A549 (cell line): ENCODE measurements around the gene GAPDHS. TPM values are rescaled to one million over a fixed set of nuclear protein-coding genes. Genes with fewer than 3 reads are reported as not detected.

Source experiments
- ATAC-seq, 2 experiments: fragments of 200-7000 bp in 1 of 2; fragments of >200 bp in 1 of 2; cut with Nextera tagmentation in 1 of 2; cut with Tn5 transposase in 1 of 2; 3 replicates each; pipeline versions ENCODE4 v1.8.0 to v1.9.1; 2018 to 2020; ENCODE audit warnings: mild to moderate bottlenecking in 1 of 2, moderate library complexity in 1 of 2
- CTCF ChIA-PET: fragments of 300-600 bp; sonication (Branson Sonifier 250); formaldehyde crosslinking; extraction: SDS; loops from one replicate; lab custom pipeline; 2021; ENCODE audit warnings: antibody characterized with exemption, inconsistent platforms; lab: Yijun Ruan, JAX
- POLR2A ChIA-PET: fragments of 350-600 bp; formaldehyde crosslinking; extraction: SDS; loops from one replicate; lab custom pipeline; 2021; ENCODE audit warnings: antibody characterized with exemption, inconsistent platforms; lab: Yijun Ruan, JAX
- DNase-seq, 2 experiments: peaks; one replicate each; pipeline versions ENCODE4 v3.0.0 to v3.0.0-alpha.2; 2011 to 2016; ENCODE audit warnings: low read depth in 1 of 2, low spot score in 1 of 2
- FAIRE-seq: peaks from 2 replicates; lab custom pipeline; 2011; peaks lifted over from hg19 to GRCh38; lab: Jason Lieb, UNC
- H3K27ac ChIP-seq, 2 experiments: fragments of >200 bp; sonication (Bioruptor Twin); formaldehyde crosslinking; 3 replicates each; pipeline ENCODE4 v1.5.1; 2016 to 2017
- H3K4me1 ChIP-seq: fragments of >200 bp; sonication (Bioruptor Twin); formaldehyde crosslinking; 3 replicates; pipeline ENCODE4 v1.6.1; 2016
- H3K4me2 ChIP-seq: fragments of >200 bp; sonication (Bioruptor Twin); formaldehyde crosslinking; 3 replicates; pipeline ENCODE4 v1.6.1; 2016
- H3K4me3 ChIP-seq: fragments of >200 bp; sonication (Bioruptor Twin); formaldehyde crosslinking; 3 replicates; pipeline ENCODE4 v1.5.1; 2016
- H3K9me3 ChIP-seq: fragments of >200 bp; sonication (Bioruptor Twin); formaldehyde crosslinking; 3 replicates; pipeline ENCODE4 v1.6.1; 2016
- ATOH8 ChIP-seq: fragments of 250-450 bp; sonication (Bioruptor Pico); IDR thresholded peaks from 2 replicates; pipeline ENCODE4 v1.5.0; 2020; ENCODE audit warnings: low read depth, mild to moderate bottlenecking, moderate library complexity
- BCL3 ChIP-seq: fragments of >200 bp; sonication (Bioruptor Twin); formaldehyde crosslinking; IDR thresholded peaks from 3 replicates; pipeline ENCODE4 v1.6.1; 2016
- CEBPB ChIP-seq, 2 experiments: fragments of >200 bp in 1 of 2; sonication (Bioruptor Twin) in 1 of 2; formaldehyde crosslinking in 1 of 2; IDR thresholded peaks; 2 replicates each; pipeline ENCODE4 v1.6.1; 2012 to 2016
- CHD4 ChIP-seq: fragments of 200-600 bp; sonication (generic); IDR thresholded peaks from 2 replicates; pipeline ENCODE4 v1.6.1; 2016; ENCODE audit warnings: antibody characterized with exemption, mild to moderate bottlenecking, borderline replicate concordance
- CTCF ChIP-seq: fragments of >200 bp; sonication (Bioruptor Twin); formaldehyde crosslinking; IDR thresholded peaks from 3 replicates; pipeline ENCODE4 v1.5.1; 2016
- E2F6 ChIP-seq: IDR thresholded peaks from 2 replicates; pipeline ENCODE4 v1.6.1; 2012; ENCODE audit warnings: low read depth, borderline replicate concordance
- EHMT2 ChIP-seq: fragments of 200-600 bp; sonication (generic); IDR thresholded peaks from 2 replicates; pipeline ENCODE4 v1.6.1; 2016; ENCODE audit warnings: antibody characterized with exemption, low read depth, mild to moderate bottlenecking, moderate library complexity
- ELK1 ChIP-seq: fragments of 150-350 bp; IDR thresholded peaks from 2 replicates; pipeline ENCODE4 v1.6.1; 2014; ENCODE audit warnings: low read depth, mild to moderate bottlenecking, low read length
- EP300 ChIP-seq, 2 experiments: fragments of >200 bp; sonication (Bioruptor Twin); formaldehyde crosslinking; IDR thresholded peaks; 2 replicates in 1 of 2; 3 replicates in 1 of 2; pipeline ENCODE4 v1.6.1; 2016 to 2017
- GATA3 ChIP-seq: IDR thresholded peaks from 2 replicates; pipeline ENCODE4 v1.6.1; 2012; ENCODE audit warnings: borderline replicate concordance
- HES2 ChIP-seq: fragments of >200 bp; sonication (Bioruptor Twin); formaldehyde crosslinking; IDR thresholded peaks from 2 replicates; pipeline ENCODE4 v1.6.1; 2016
- HEYL ChIP-seq: fragments of 250-450 bp; sonication (Bioruptor Pico); IDR thresholded peaks from 2 replicates; pipeline ENCODE4 v1.8.0; 2021; ENCODE audit warnings: mild to moderate bottlenecking, moderate library complexity
- HOXA7 ChIP-seq: fragments of 250-450 bp; sonication (Bioruptor Pico); IDR thresholded peaks from 2 replicates; pipeline ENCODE4 v1.5.0; 2020; ENCODE audit warnings: mild to moderate bottlenecking, moderate library complexity
- MAFK ChIP-seq: fragments of 450-650 bp; IDR thresholded peaks from 2 replicates; pipeline ENCODE4 v1.6.1; 2014; ENCODE audit not compliant: partially characterized antibody
- MAZ ChIP-seq: fragments of 150-350 bp; IDR thresholded peaks from 2 replicates; pipeline ENCODE4 v1.6.1; 2014; ENCODE audit warnings: antibody characterized with exemption, low read depth, low read length, borderline replicate concordance
- MYC ChIP-seq: IDR thresholded peaks from 2 replicates; pipeline ENCODE4 v1.6.1; 2012; ENCODE audit warnings: mild to moderate bottlenecking, inconsistent platforms, low read length, improper control_type of control experiment, borderline replicate concordance
- NR3C1 ChIP-seq: fragments of >200 bp; sonication (Bioruptor Twin); formaldehyde crosslinking; IDR thresholded peaks from 3 replicates; pipeline ENCODE4 v1.6.1; 2017
- PBX3 ChIP-seq: IDR thresholded peaks from 2 replicates; pipeline ENCODE4 v1.6.1; 2012
- POLR2AphosphoS2 ChIP-seq: conservative IDR thresholded peaks from 2 replicates; pipeline ENCODE4 v1.6.1; 2012; ENCODE audit warnings: low read length, improper control_type of control experiment, inconsistent platforms
- RAD21 ChIP-seq, 2 experiments: fragments of >200 bp in 1 of 2; sonication (Bioruptor Twin) in 1 of 2; formaldehyde crosslinking in 1 of 2; IDR thresholded peaks in 1 of 2; conservative IDR thresholded peaks in 1 of 2; 2 replicates in 1 of 2; 3 replicates in 1 of 2; pipeline ENCODE4 v1.6.1; 2012 to 2018; ENCODE audit warnings: inconsistent platforms in 1 of 2
- RFX5 ChIP-seq: fragments of 450-650 bp; IDR thresholded peaks from 2 replicates; pipeline ENCODE4 v1.7.1; 2014; ENCODE audit warnings: antibody characterized with exemption, mild to moderate bottlenecking, moderate library complexity
- WGBS: methylation state at CpG from one replicate; pipeline ENCODE4 v1.1.6; 2017; ENCODE audit errors: missing lambda C conversion rate; 5-methylcytosine and 5-hydroxymethylcytosine counted together
- polyA plus RNA-seq, 4 experiments: library from polyadenylated mRNA; depleted of rRNA in 3 of 4; stranded (reverse); fragments of >200 nt; fragmentation: RNase III in 1 of 4; extraction: RNeasy Plus Mini Kit Qiagen cat#74134 plus additional on column Dnase treatment in 1 of 4; gene quantifications; 2 replicates in 3 of 4; 3 replicates in 1 of 4; pipeline ENCODE4 v1.2.3, GENCODE V29; 2011 to 2017

Gene GAPDHS
- polyA plus RNA-seq, 2 of the 4 experiments (the other 2 are of a cell fraction) = not detected

- WGBS = 37% methylated on average over 30 of the region's 30 CpGs
- CTCF ChIA-PET = interaction anchor here (1.1 to 4.6 kb wide), 7 partner anchors 10 to 39 kb away, joined by 3 to 27 read pairs (median 6); no protein-coding TSS in a partner anchor
- FAIRE-seq (no peak), DNase-seq (peak in 1 of 2 experiments; percentile 73), ATAC-seq (peak; percentile 66 to 76)
- Histone ChIP-seq H3K4me1 (peaks cover 11% of the 10 kb centered on the region), H3K9me3 (no peaks in the 10 kb centered on the region), H3K4me2 (peak overlapping the region; percentile 55), H3K27ac (0 out of 6 replicates have a peak overlapping the region, but pooled peaks of 1 of the 2 experiments have one; percentile 4), H3K4me3 (no peak overlapping the region)
- POLR2A ChIA-PET = interaction anchor here (0.6 to 1.7 kb wide), 3 partner anchors 23 to 24 kb away, joined by 3 to 9 read pairs (median 3); no protein-coding TSS in a partner anchor
- TF ChIP-seq HES2 (no peak), MYC (peak; percentile 47; the same call in 1 of the 2 replicates), EP300 (IDR thresholded peaks at IDR 0.05) (no peak), HOXA7 (CRISPR knock-in tag) (no peak), GATA3 (no peak), PBX3 (no peak), RFX5 (no peak)
- TF ChIP-seq, all 56 proteins: peak for 1
Measured at GRCh38 chr19:35533822-35534392, 651 bp downstream of the GAPDHS start.

GRCh38 chr19:35534803-35535480 lies 1.7 kb downstream of the GAPDHS start:
- 87% methylated on average over 9 of the region's 10 CpGs for WGBS
- peaks cover 11% of the 10 kb centered on the region for H3K4me1 ChIP-seq
- no peak overlapping the region for H3K27ac ChIP-seq
- H3K4me3 ChIP-seq = no peak overlapping the region
- ATAC-seq (peak; percentile 10 to 20; a peak in 4 of 6 replicates), FAIRE-seq (no peak), DNase-seq (no peak)
- TF ChIP-seq RAD21 (conservative IDR thresholded peaks at IDR 0.05 in 1 of 2, IDR thresholded peaks at IDR 0.05 in 1 of 2) = no peak
- TF ChIP-seq HEYL (CRISPR knock-in tag) = no peak
- no peak for TF ChIP-seq CEBPB (IDR thresholded peaks at IDR 0.05)
- no peak for TF ChIP-seq MAFK
- no peak for TF ChIP-seq CHD4
- TF ChIP-seq HOXA7 (CRISPR knock-in tag) = no peak
- no peak for TF ChIP-seq ELK1
- no peak for TF ChIP-seq BCL3
- TF ChIP-seq EP300 (IDR thresholded peaks at IDR 0.05) = no peak
- TF ChIP-seq NR3C1 = no peak
- no peak for TF ChIP-seq GATA3
- TF ChIP-seq POLR2AphosphoS2 = no peak
- TF ChIP-seq MAZ = no peak
- no peak for TF ChIP-seq EHMT2
- no peak for TF ChIP-seq HES2
- TF ChIP-seq CTCF = no peak
- TF ChIP-seq E2F6 = no peak
- TF ChIP-seq ATOH8 (CRISPR knock-in tag) = no peak
- H3K4me2 ChIP-seq = no peak overlapping the region
- ChIA-PET CTCF (interaction anchor here (0.6 to 4.6 kb wide), 10 partner anchors 9 to 562 kb away, joined by 3 to 27 read pairs (median 6); no protein-coding TSS in a partner anchor), POLR2A (interaction anchor here (1.2 to 1.7 kb wide), 2 partner anchors 23 to 24 kb away, joined by 3 to 9 read pairs; no protein-coding TSS in a partner anchor)
- H3K9me3 ChIP-seq = no peaks in the 10 kb centered on the region
